Mesothelial cell of epicardium (in vitro differentiated cells): ENCODE measurements around the gene ARSH. TPM values are rescaled to one million over a fixed set of nuclear protein-coding genes. Genes with fewer than 3 reads are reported as not detected.
"Not testable (repeated sequence)": the region's sequence is repeated elsewhere in the genome, so short reads cannot be mapped to it uniquely, and the experiment has no call there.

Source experiments
- DNase-seq, 2 experiments: peaks; one replicate each; pipeline ENCODE4 v3.0.0; 2021; ENCODE audit warnings: low spot score in 2 of 2; ENCODE audit not compliant: unreplicated experiment in 2 of 2
- H3K27ac Mint-ChIP-seq: 2 replicates; pipeline ENCODE4 v1.8.0; 2021; ENCODE audit warnings: mixed read lengths
- H3K27me3 Mint-ChIP-seq: 2 replicates; pipeline ENCODE4 v1.8.0; 2021; ENCODE audit warnings: low read depth, mixed read lengths
- H3K36me3 Mint-ChIP-seq: 2 replicates; pipeline ENCODE4 v1.8.0; 2021; ENCODE audit warnings: mixed read lengths
- H3K4me1 Mint-ChIP-seq: 2 replicates; pipeline ENCODE4 v1.8.0; 2021; ENCODE audit warnings: mixed read lengths
- H3K4me3 Mint-ChIP-seq: 2 replicates; pipeline ENCODE4 v1.8.0; 2021; ENCODE audit warnings: mild to moderate bottlenecking, moderate library complexity, mixed read lengths
- H3K9me3 Mint-ChIP-seq: 2 replicates; pipeline ENCODE4 v1.8.0; 2021; ENCODE audit warnings: mixed read lengths
- total RNA-seq: library from RNA; stranded (reverse); gene quantifications from 3 replicates; pipeline ENCODE4 v1.2.1, GENCODE V29; 2021
- TF ChIP-seq, protein P1 (sequence below): fragments of 200-600 bp; sonication (generic); IDR thresholded peaks from one replicate; pipeline ENCODE4 v1.5.0; 2021; ENCODE audit warnings: antibody characterized with exemption; ENCODE audit not compliant: unreplicated experiment

ARSH gene
- total RNA-seq: 0.76 to 1.2 TPM (median 1.1 TPM) in 3 replicates

DNA sequence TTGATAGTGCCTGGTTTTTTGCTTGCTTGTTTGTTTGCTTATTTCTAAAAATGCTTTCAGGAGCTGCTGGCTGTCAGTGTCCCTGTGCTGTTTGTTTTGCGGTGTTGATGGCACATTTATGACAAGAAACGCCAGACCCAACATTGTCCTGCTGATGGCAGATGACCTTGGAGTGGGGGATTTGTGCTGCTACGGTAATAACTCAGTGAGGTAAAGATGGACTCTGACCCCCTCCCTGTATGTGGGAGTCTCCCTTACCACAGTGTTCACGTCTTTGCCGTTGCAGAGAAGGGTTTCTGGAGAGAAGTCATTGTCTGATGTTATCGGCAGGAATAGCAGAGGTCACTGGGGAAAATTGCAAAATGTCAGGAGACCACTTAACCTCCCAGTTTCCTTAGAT lies at the start of gene ARSH:
ARSH (plus strand) TSS at position 52 of the 400 bp plus-strand sequence; CDS start at position 119, 67 bp downstream.
- no peak within 1 kb of the TSS for H3K4me3 Mint-ChIP-seq
- TF ChIP-seq, protein P1, sequence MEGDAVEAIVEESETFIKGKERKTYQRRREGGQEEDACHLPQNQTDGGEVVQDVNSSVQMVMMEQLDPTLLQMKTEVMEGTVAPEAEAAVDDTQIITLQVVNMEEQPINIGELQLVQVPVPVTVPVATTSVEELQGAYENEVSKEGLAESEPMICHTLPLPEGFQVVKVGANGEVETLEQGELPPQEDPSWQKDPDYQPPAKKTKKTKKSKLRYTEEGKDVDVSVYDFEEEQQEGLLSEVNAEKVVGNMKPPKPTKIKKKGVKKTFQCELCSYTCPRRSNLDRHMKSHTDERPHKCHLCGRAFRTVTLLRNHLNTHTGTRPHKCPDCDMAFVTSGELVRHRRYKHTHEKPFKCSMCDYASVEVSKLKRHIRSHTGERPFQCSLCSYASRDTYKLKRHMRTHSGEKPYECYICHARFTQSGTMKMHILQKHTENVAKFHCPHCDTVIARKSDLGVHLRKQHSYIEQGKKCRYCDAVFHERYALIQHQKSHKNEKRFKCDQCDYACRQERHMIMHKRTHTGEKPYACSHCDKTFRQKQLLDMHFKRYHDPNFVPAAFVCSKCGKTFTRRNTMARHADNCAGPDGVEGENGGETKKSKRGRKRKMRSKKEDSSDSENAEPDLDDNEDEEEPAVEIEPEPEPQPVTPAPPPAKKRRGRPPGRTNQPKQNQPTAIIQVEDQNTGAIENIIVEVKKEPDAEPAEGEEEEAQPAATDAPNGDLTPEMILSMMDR: no peak
- no peaks in the 10 kb centered on the region for H3K27me3 Mint-ChIP-seq
- no peaks in the 10 kb centered on the region for H3K4me1 Mint-ChIP-seq
- H3K27ac Mint-ChIP-seq: no peak within 1 kb of the TSS
- DNase-seq: no peak
- peaks cover 27% of the 10 kb centered on the region for H3K9me3 Mint-ChIP-seq
- peaks cover 2% of the 10 kb centered on the region for H3K36me3 Mint-ChIP-seq

GRCh38 chrX:2958199-2958598 lies 48.1 kb upstream of the ARSH start:
- no peaks in the 10 kb centered on the region for H3K27me3 Mint-ChIP-seq
- no peak for DNase-seq
- H3K4me3 Mint-ChIP-seq: no peak overlapping the region
- no peaks in the 10 kb centered on the region for H3K9me3 Mint-ChIP-seq
- TF ChIP-seq, protein P1: no peak
- no peak overlapping the region for H3K27ac Mint-ChIP-seq
- peaks cover 36% of the 10 kb centered on the region for H3K36me3 Mint-ChIP-seq
- H3K4me1 Mint-ChIP-seq: peaks cover 29% of the 10 kb centered on the region

- peaks cover 25% of the 10 kb centered on the region for H3K36me3 Mint-ChIP-seq
- no peaks in the 10 kb centered on the region for H3K9me3 Mint-ChIP-seq
- peaks cover 39% of the 10 kb centered on the region for H3K4me1 Mint-ChIP-seq
- TF ChIP-seq, protein P1: no peak
- peak overlapping the region; percentile 62 for H3K27ac Mint-ChIP-seq
- DNase-seq: no peak
- peak overlapping the region; percentile 20 for H3K4me3 Mint-ChIP-seq
- H3K27me3 Mint-ChIP-seq: no peaks in the 10 kb centered on the region
Observed at GRCh38 chrX:2960861-2961515, 45.4 kb upstream of the ARSH start.

DNA sequence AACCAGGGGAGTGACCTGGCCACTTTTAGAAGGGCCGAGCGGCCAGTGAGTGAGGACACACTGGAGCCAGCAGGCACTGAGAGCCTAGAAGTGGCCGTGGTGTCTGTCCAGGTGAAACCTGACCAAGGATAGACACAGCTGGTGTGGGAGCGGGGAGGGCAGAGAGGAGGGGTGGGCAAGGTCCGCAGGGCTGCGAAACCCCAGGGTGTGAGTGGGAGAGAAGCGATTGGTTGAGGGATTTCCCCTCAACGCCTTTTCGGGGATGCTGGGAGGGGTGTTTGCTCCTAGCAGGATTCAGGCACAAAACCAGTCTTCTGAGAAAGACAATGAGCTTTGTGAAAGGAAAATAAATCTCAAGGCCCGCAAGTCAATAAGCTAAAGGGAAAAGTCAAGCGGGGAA lies 44.0 kb upstream of the ARSH start:
- no peaks in the 10 kb centered on the region for H3K27me3 Mint-ChIP-seq
- H3K4me1 Mint-ChIP-seq: peaks cover 39% of the 10 kb centered on the region
- H3K9me3 Mint-ChIP-seq: no peaks in the 10 kb centered on the region
- peaks cover 21% of the 10 kb centered on the region for H3K36me3 Mint-ChIP-seq
- TF ChIP-seq, protein P1: no peak
- DNase-seq: no peak
- H3K27ac Mint-ChIP-seq: peak overlapping the region; percentile 96
- peak overlapping the region; percentile 46 for H3K4me3 Mint-ChIP-seq

DNA sequence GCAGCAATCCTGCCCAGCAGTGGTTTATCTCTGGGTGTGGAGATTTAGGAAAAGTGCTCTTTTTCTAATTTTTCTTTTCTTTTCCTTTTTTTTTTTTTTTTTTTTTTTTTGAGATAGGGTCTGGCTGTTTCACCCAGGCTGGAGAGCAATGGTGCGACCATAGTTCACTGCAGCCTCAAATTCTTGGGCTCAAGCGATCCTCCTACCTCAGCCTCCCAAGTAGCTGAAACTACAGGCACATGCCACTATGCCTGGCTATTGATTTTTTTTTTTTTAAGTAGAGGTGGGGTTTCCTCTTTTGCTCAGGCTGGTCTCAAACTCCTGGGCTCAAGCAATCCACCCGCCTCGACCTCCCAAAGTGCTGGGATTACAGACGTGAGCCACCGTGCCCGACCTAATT lies 42.9 kb upstream of the ARSH start:
- not testable (repeated sequence) for H3K4me3 Mint-ChIP-seq, H3K27me3 Mint-ChIP-seq, H3K9me3 Mint-ChIP-seq, DNase-seq
- H3K36me3 Mint-ChIP-seq: peaks cover 16% of the 10 kb centered on the region
- peak overlapping the region; percentile 96 for H3K27ac Mint-ChIP-seq
- H3K4me1 Mint-ChIP-seq: peaks cover 39% of the 10 kb centered on the region

GRCh38 chrX:2963992-2964794 lies 42.2 kb upstream of the ARSH start:
- Mint-ChIP-seq H3K4me1 (peaks cover 39% of the 10 kb centered on the region), H3K4me3 (peak overlapping the region; percentile 40), H3K27ac (peak overlapping the region; percentile 99), H3K36me3 (peaks cover 10% of the 10 kb centered on the region)
- H3K9me3 Mint-ChIP-seq, DNase-seq, H3K27me3 Mint-ChIP-seq: not testable (repeated sequence)
